Mesangial cell (primary cell): Measurements from ENCODE around the gene SLC34A2. TPM values are rescaled to one million over a fixed set of nuclear protein-coding genes. Genes with fewer than 3 reads are reported as not detected.

Experiments used
- total RNA-seq: library from RNA; depleted of rRNA; stranded (reverse); fragments of >200 nt; gene quantifications from 2 replicates; pipeline ENCODE4 v1.2.3, GENCODE V29; 2015

The SLC34A2 gene
- 2.7 TPM in 1 of 2 replicates, not detected in the other for total RNA-seq

GRCh38 chr4:25654971-25655963, at the start of gene SLC34A2:
Gene SLC34A2 (plus strand): TSS chr4:25655851. CDS start chr4:25662501, 6,650 bp downstream.

Other genes starting within 250 kb of the SLC34A2 start
- gene SEL1L3, start 207.1 kb downstream of the SLC34A2 start, total RNA-seq: 24.8 and 30.9 TPM in 2 replicates